OCI-LY7 (cell line): ENCODE measurements around the gene TRABD2B.

Experiments
- CTCF ChIP-seq: fragments of 200-600 bp; sonication (generic); conservative IDR thresholded peaks from 2 replicates; pipeline ENCODE4 v1.5.1; 2014; ENCODE audit warnings: mild to moderate bottlenecking, antibody characterized with exemption, low read length, moderate library complexity, mixed read lengths
- EZH2phosphoT487 ChIP-seq: fragments of 200-600 bp; sonication (generic); IDR thresholded peaks from 2 replicates; pipeline ENCODE4 v1.6.1; 2018; ENCODE audit warnings: low read depth, borderline replicate concordance, mild to moderate bottlenecking, mixed run types, antibody characterized with exemption, low read length, moderate library complexity, mixed read lengths

- TF ChIP-seq CTCF: no peak
- no peak for TF ChIP-seq EZH2phosphoT487
Observed at GRCh38 chr1:47810964-47811682, 186.1 kb downstream of the TRABD2B start.
